NCI-H146 treated with DMSO at 0.1 percent for 48 hours (cell line): Measurements from ENCODE around the gene PCDH1.

Experiments used
- DNase-seq: peaks from one replicate; lab custom pipeline; 2025; ENCODE audit not compliant: unreplicated experiment; lab: John Stamatoyannopoulos, UW

The PCDH1 gene

GRCh38 chr5:141875022-141875740 is 3.0 kb downstream of the PCDH1 start:
- no peak for DNase-seq

GRCh38 chr5:141874262-141874964 is 3.8 kb downstream of the PCDH1 start:
- DNase-seq, result no peak

- no peak for DNase-seq
Measured at GRCh38 chr5:141873933-141874261, 4.3 kb downstream of the PCDH1 start.

GRCh38 chr5:141872496-141873356 is 5.5 kb downstream of the PCDH1 start:
- no peak for DNase-seq

- DNase-seq, result no peak
Measured at GRCh38 chr5:141871870-141872269, 6.3 kb downstream of the PCDH1 start.

GRCh38 chr5:141870871-141871270 is 7.3 kb downstream of the PCDH1 start:
- DNase-seq, result no peak

- no peak for DNase-seq
Measured at GRCh38 chr5:141870228-141870627, 8.0 kb downstream of the PCDH1 start.

GRCh38 chr5:141869514-141869913 is 8.7 kb downstream of the PCDH1 start:
- DNase-seq, result no peak

- no peak for DNase-seq
Measured at GRCh38 chr5:141869040-141869439, 9.2 kb downstream of the PCDH1 start.

GRCh38 chr5:141868541-141868940 is 9.7 kb downstream of the PCDH1 start:
- no peak for DNase-seq

- no peak for DNase-seq
Measured at GRCh38 chr5:141867651-141868050, 10.6 kb downstream of the PCDH1 start.

- no peak for DNase-seq
Measured at GRCh38 chr5:141867139-141867538, 11.1 kb downstream of the PCDH1 start.

- DNase-seq, result no peak
Measured at GRCh38 chr5:141866096-141866495, 12.1 kb downstream of the PCDH1 start.

GRCh38 chr5:141865406-141865805 is 12.8 kb downstream of the PCDH1 start:
- DNase-seq, result no peak

- no peak for DNase-seq
Measured at GRCh38 chr5:141864371-141865370, 13.5 kb downstream of the PCDH1 start.

GRCh38 chr5:141863569-141864178 is 14.5 kb downstream of the PCDH1 start:
- no peak for DNase-seq

- no peak for DNase-seq
Measured at GRCh38 chr5:141862936-141863543, 15.2 kb downstream of the PCDH1 start.

GRCh38 chr5:141861194-141861593 is 17.0 kb downstream of the PCDH1 start:
- no peak for DNase-seq

- no peak for DNase-seq
Measured at GRCh38 chr5:141858079-141858765, 20.0 kb downstream of the PCDH1 start.
